Measurements from ENCODE around the gene ZNF444. TPM values are rescaled to one million over a fixed set of nuclear protein-coding genes. Genes with fewer than 3 reads are reported as not detected.

ZNF444 gene
- total and polyA plus RNA-seq, 2 donors (not counting 3 experiments of a cell fraction or from before 2014, with no cell fraction given): 37.2 to 41.7 TPM

- peaks cover 7% of the 10 kb centered on the region for H3K4me1 ChIP-seq (ENCODE audit: control insufficient read depth, extremely low read depth, insufficient read depth, low read length)
- no peaks in the 10 kb centered on the region for H3K27me3 ChIP-seq (ENCODE audit: control insufficient read depth in 2 of 2, insufficient read depth in 2 of 2, low read length in 2 of 2)
- no peak overlapping the region for H3K9ac ChIP-seq (replicated peaks; ENCODE audit: extremely low read depth, insufficient read depth, low read length)
- H3K79me2 ChIP-seq (ENCODE audit: control insufficient read depth, insufficient read depth, low read length): no peaks in the 10 kb centered on the region
- H3K4me2 ChIP-seq (ENCODE audit: insufficient read depth, low read length): no peak overlapping the region
- no TSS peak for BruUV-seq (replicated peaks)
- FAIRE-seq (no peak), DNase-seq (ENCODE audit: low read depth, low spot score) (no peak)
- H3K36me3 ChIP-seq (ENCODE audit: control insufficient read depth in 2 of 2, extremely low read depth in 1 of 2, insufficient read depth in 2 of 2, low read length in 2 of 2): peaks cover 0 to 11% of the 10 kb centered on the region in 2 experiments
- TF ChIP-seq EZH2 (IDR thresholded peaks at IDR 0.05; ENCODE audit: borderline replicate concordance, low read depth, low read length, severe bottlenecking) (no peak), MAX (IDR thresholded peaks at IDR 0.05; ENCODE audit: insufficient read depth, insufficient read length) (no peak), GATA2 (IDR thresholded peaks at IDR 0.05; ENCODE audit: insufficient read depth, insufficient read length, low read depth, low read length) (no peak), MYC (IDR thresholded peaks at IDR 0.05; ENCODE audit: low read depth, low read length) (no peak), CTCF (IDR thresholded peaks at IDR 0.05; ENCODE audit: extremely low read depth in 1 of 2, insufficient read depth in 1 of 2, low read depth in 1 of 2, low read length in 2 of 2) (no peak), POLR2A (IDR thresholded peaks at IDR 0.05; ENCODE audit: low read depth, low read length) (no peak), POLR2AphosphoS5 (IDR thresholded peaks at IDR 0.05; ENCODE audit: insufficient read depth, low read depth, low read length) (no peak), JUN (IDR thresholded peaks at IDR 0.05; ENCODE audit: borderline replicate concordance, insufficient read depth, insufficient read length, low read depth) (no peak), FOS (IDR thresholded peaks at IDR 0.05; ENCODE audit: borderline replicate concordance, insufficient read depth, low read length) (no peak)
- H3K9me1 ChIP-seq (replicated peaks; ENCODE audit: control insufficient read depth, extremely low read depth, insufficient read depth, low read length): no peaks in the 10 kb centered on the region
- intact Hi-C loops (cut with micrococcal nuclease): no loop called here
- no peak overlapping the region for H3K27ac ChIP-seq (ENCODE audit: insufficient read depth, low read depth, low read length)
- POLR2A ChIA-PET: interaction anchor here (0.5 to 0.6 kb wide), 3 partner anchors 43 to 1220 kb away, joined by 3 to 8 read pairs (median 4); no protein-coding TSS in a partner anchor
- no peak overlapping the region for H3K4me3 ChIP-seq (replicated peaks in 1 of 3; ENCODE audit: insufficient read depth in 1 of 3, low read depth in 1 of 3, low read length in 3 of 3)
- H3K9me3 ChIP-seq (replicated peaks; ENCODE audit: control insufficient read depth, insufficient read depth, low read length): no peaks in the 10 kb centered on the region
- dilution Hi-C loops (cut with MboI; ENCODE audit: extremely low pct_ligation_motif_present, low sequenced_read_pairs): no loop called here
- no peak overlapping the region for H2AFZ ChIP-seq (ENCODE audit: low read depth, low read length)
- CTCF ChIA-PET: interaction anchor here (0.9 to 1.2 kb wide), 3 partner anchors 9 to 171 kb away, joined by 3 to 5 read pairs (median 3); no protein-coding TSS in a partner anchor
- H4K20me1 ChIP-seq (replicated peaks; ENCODE audit: control insufficient read depth, extremely low read depth, insufficient read depth, low read length): no peaks in the 10 kb centered on the region
Measured at GRCh38 chr19:56163097-56163496, 22.0 kb downstream of the ZNF444 start.

Data from endothelial cell of umbilical vein (primary cell).